Measurements from ENCODE around the gene SHANK2.

The SHANK2 gene

GRCh38 chr11:71210861-71211260 lies 41.5 kb downstream of the SHANK2 start:
- no peak for TF ChIP-seq TCF12 (IDR thresholded peaks at IDR 0.05; ENCODE audit: low read depth)
- no peak for TF ChIP-seq TAF1 (IDR thresholded peaks at IDR 0.05; ENCODE audit: low read depth)
- no peak for TF ChIP-seq ZBTB7A (IDR thresholded peaks at IDR 0.05; ENCODE audit: low read depth)
- TF ChIP-seq TEAD4 (IDR thresholded peaks at IDR 0.05), result no peak
- no peak for TF ChIP-seq RAD21 (IDR thresholded peaks at IDR 0.05; ENCODE audit: low read depth)
- no peak for TF ChIP-seq REST (IDR thresholded peaks at IDR 0.05; ENCODE audit: low read depth)
- no peak for TF ChIP-seq EP300 (IDR thresholded peaks at IDR 0.05; ENCODE audit: borderline replicate concordance)

GRCh38 chr11:71209656-71210055 lies 42.7 kb downstream of the SHANK2 start:
- no peak for TF ChIP-seq EP300 (IDR thresholded peaks at IDR 0.05; ENCODE audit: borderline replicate concordance)
- TF ChIP-seq FOXM1 (IDR thresholded peaks at IDR 0.05; ENCODE audit: borderline replicate concordance, low read depth), result no peak
- TF ChIP-seq TAF1 (IDR thresholded peaks at IDR 0.05; ENCODE audit: low read depth), result no peak
- no peak for TF ChIP-seq CEBPB (IDR thresholded peaks at IDR 0.05)

- no peak for TF ChIP-seq USF1 (IDR thresholded peaks at IDR 0.05)
- TF ChIP-seq FOXM1 (IDR thresholded peaks at IDR 0.05; ENCODE audit: borderline replicate concordance, low read depth), result no peak
- no peak for TF ChIP-seq TCF12 (IDR thresholded peaks at IDR 0.05; ENCODE audit: low read depth)
- TF ChIP-seq REST (IDR thresholded peaks at IDR 0.05; ENCODE audit: low read depth), result no peak
- no peak for TF ChIP-seq EGR1 (IDR thresholded peaks at IDR 0.05)
- TF ChIP-seq TAF1 (IDR thresholded peaks at IDR 0.05; ENCODE audit: low read depth), result no peak
- no peak for TF ChIP-seq RAD21 (IDR thresholded peaks at IDR 0.05; ENCODE audit: low read depth)
- no peak for TF ChIP-seq CEBPB (IDR thresholded peaks at IDR 0.05)
These were observed 43.2 kb downstream of the SHANK2 start for GRCh38 chr11:71209181-71209580.

GRCh38 chr11:71208011-71208774 lies 44.2 kb downstream of the SHANK2 start:
- TF ChIP-seq TAF1 (IDR thresholded peaks at IDR 0.05; ENCODE audit: low read depth) (no peak), TEAD4 (IDR thresholded peaks at IDR 0.05) (no peak), RAD21 (IDR thresholded peaks at IDR 0.05; ENCODE audit: low read depth) (no peak), ZBTB7A (IDR thresholded peaks at IDR 0.05; ENCODE audit: low read depth) (no peak), MAX (IDR thresholded peaks at IDR 0.05) (no peak), REST (IDR thresholded peaks at IDR 0.05; ENCODE audit: low read depth) (no peak), YY1 (IDR thresholded peaks at IDR 0.05; ENCODE audit: low read depth) (no peak), EGR1 (IDR thresholded peaks at IDR 0.05) (no peak), USF1 (IDR thresholded peaks at IDR 0.05) (no peak), TCF12 (IDR thresholded peaks at IDR 0.05; ENCODE audit: low read depth) (no peak), NFIC (IDR thresholded peaks at IDR 0.05) (no peak), CEBPB (IDR thresholded peaks at IDR 0.05) (no peak), CREB1 (IDR thresholded peaks at IDR 0.05; ENCODE audit: low read depth) (no peak), FOXM1 (IDR thresholded peaks at IDR 0.05; ENCODE audit: borderline replicate concordance, low read depth) (no peak), EP300 (IDR thresholded peaks at IDR 0.05; ENCODE audit: borderline replicate concordance) (no peak)

GRCh38 chr11:71207563-71207962 lies 44.8 kb downstream of the SHANK2 start:
- TF ChIP-seq TEAD4 (IDR thresholded peaks at IDR 0.05) (no peak), MAX (IDR thresholded peaks at IDR 0.05) (no peak), REST (IDR thresholded peaks at IDR 0.05; ENCODE audit: low read depth) (no peak), RAD21 (IDR thresholded peaks at IDR 0.05; ENCODE audit: low read depth) (no peak)
